H9 (cell line): ENCODE results near the gene HSPG2. TPM values are rescaled to one million over a fixed set of nuclear protein-coding genes. Genes with fewer than 3 reads are reported as not detected.
A peak's percentile ranks its signal among the peaks of the same experiment; 100 is the strongest.
"Not testable (repeated sequence)": the region's sequence is repeated elsewhere in the genome, so short reads cannot be mapped to it uniquely, and the experiment has no call there.

Source experiments
- DNase-seq: peaks from one replicate; pipeline ENCODE4 v3.0.0-alpha.2; 2017
- H2AFZ ChIP-seq: one replicate; pipeline ENCODE4 v1.6.1; 2013; ENCODE audit warnings: mild to moderate bottlenecking, low read length, control low read depth, moderate library complexity
- H2AK5ac ChIP-seq: 2 replicates; pipeline ENCODE4 v1.6.1; 2013; ENCODE audit warnings: low read length, control low read depth, mixed read lengths; ENCODE audit not compliant: insufficient read length
- H2BK120ac ChIP-seq: one replicate; pipeline ENCODE4 v1.6.1; 2013; ENCODE audit warnings: low read depth, mild to moderate bottlenecking, low read length, control low read depth, inconsistent platforms; ENCODE audit not compliant: poor library complexity, severe bottlenecking
- H2BK12ac ChIP-seq: 2 replicates; pipeline ENCODE4 v1.6.1; 2013; ENCODE audit warnings: low read length, control low read depth, mixed read lengths, low read depth; ENCODE audit not compliant: insufficient read length
- H2BK15ac ChIP-seq: 2 replicates; pipeline ENCODE4 v1.6.1; 2013; ENCODE audit warnings: low read depth, low read length, control low read depth
- H2BK20ac ChIP-seq: one replicate; pipeline ENCODE4 v1.6.1; 2013; ENCODE audit warnings: low read depth, mild to moderate bottlenecking, low read length, control low read depth, inconsistent platforms; ENCODE audit not compliant: poor library complexity, severe bottlenecking
- H2BK5ac ChIP-seq: 2 replicates; pipeline ENCODE4 v1.6.1; 2013; ENCODE audit warnings: low read length, control low read depth, mixed read lengths; ENCODE audit not compliant: insufficient read length
- H3K14ac ChIP-seq: 2 replicates; pipeline ENCODE4 v1.6.1; 2013; ENCODE audit warnings: low read length, control low read depth; ENCODE audit not compliant: insufficient read depth
- H3K18ac ChIP-seq: 2 replicates; pipeline ENCODE4 v1.6.1; 2013; ENCODE audit warnings: low read depth, mild to moderate bottlenecking, mixed read lengths, low read length, control low read depth; ENCODE audit not compliant: insufficient read length
- H3K23ac ChIP-seq: 2 replicates; pipeline ENCODE4 v1.6.1; 2013; ENCODE audit warnings: low read length, control low read depth, mixed read lengths, low read depth; ENCODE audit not compliant: insufficient read length
- H3K23me2 ChIP-seq: 2 replicates; pipeline ENCODE4 v1.6.1; 2013; ENCODE audit warnings: low read depth, mild to moderate bottlenecking, mixed read lengths, low read length, control low read depth; ENCODE audit not compliant: insufficient read length, poor library complexity, severe bottlenecking
- H3K27ac ChIP-seq: 2 replicates; pipeline ENCODE4 v1.5.1; 2013; ENCODE audit warnings: low read length, control low read depth, mixed read lengths, low read depth; ENCODE audit not compliant: insufficient read length
- H3K27me3 ChIP-seq: 2 replicates; pipeline ENCODE4 v1.6.1; 2013; ENCODE audit warnings: low read length, control low read depth, inconsistent platforms; ENCODE audit not compliant: insufficient read depth
- H3K4ac ChIP-seq: 2 replicates; pipeline ENCODE4 v1.6.1; 2013; ENCODE audit warnings: low read depth, mild to moderate bottlenecking, control low read depth, inconsistent platforms, low read length, moderate library complexity
- H3K4me1 ChIP-seq: 2 replicates; pipeline ENCODE4 v1.6.1; 2013; ENCODE audit warnings: low read length, control low read depth, inconsistent platforms; ENCODE audit not compliant: insufficient read depth
- H3K4me2 ChIP-seq: 2 replicates; pipeline ENCODE4 v1.6.1; 2013; ENCODE audit warnings: low read length, control low read depth, mixed read lengths; ENCODE audit not compliant: insufficient read length, insufficient read depth
- H3K56ac ChIP-seq: 2 replicates; pipeline ENCODE4 v1.6.1; 2013; ENCODE audit warnings: low read depth, mild to moderate bottlenecking, mixed read lengths, low read length, control low read depth; ENCODE audit not compliant: insufficient read length
- H3K79me1 ChIP-seq: 2 replicates; pipeline ENCODE4 v1.6.1; 2013; ENCODE audit warnings: low read depth, mild to moderate bottlenecking, moderate library complexity, low read length, control low read depth, inconsistent platforms; ENCODE audit not compliant: insufficient read depth, poor library complexity, severe bottlenecking
- H3K79me2 ChIP-seq: 2 replicates; pipeline ENCODE4 v1.6.1; 2013; ENCODE audit warnings: low read length, control low read depth, inconsistent platforms; ENCODE audit not compliant: insufficient read depth
- H3K9ac ChIP-seq: 2 replicates; pipeline ENCODE4 v1.6.1; 2013; ENCODE audit warnings: low read length, control low read depth, mixed read lengths; ENCODE audit not compliant: insufficient read length; ENCODE audit errors: extremely low read depth
- H3K9me3 ChIP-seq: one replicate; pipeline ENCODE4 v1.6.1; 2013; ENCODE audit warnings: low read depth, low read length, inconsistent platforms; ENCODE audit not compliant: control insufficient read depth
- H3T11ph ChIP-seq: one replicate; pipeline ENCODE4 v1.6.1; 2013; ENCODE audit warnings: mild to moderate bottlenecking, low read length, control low read depth, inconsistent platforms
- H4K20me1 ChIP-seq: one replicate; pipeline ENCODE4 v1.6.1; 2013; ENCODE audit not compliant: control insufficient read depth, insufficient read length, insufficient read depth
- H4K5ac ChIP-seq: 2 replicates; pipeline ENCODE4 v1.6.1; 2013; ENCODE audit warnings: low read depth, mild to moderate bottlenecking, mixed read lengths, low read length, control low read depth; ENCODE audit not compliant: insufficient read length
- H4K8ac ChIP-seq: replicated peaks from 2 replicates; pipeline ENCODE4 v1.6.1; 2013; ENCODE audit warnings: low read length, control low read depth, mixed read lengths, low read depth; ENCODE audit not compliant: insufficient read length
- H4K91ac ChIP-seq: 2 replicates; pipeline ENCODE4 v1.6.1; 2013; ENCODE audit warnings: low read depth, mild to moderate bottlenecking, moderate library complexity, mixed read lengths, low read length, control low read depth; ENCODE audit not compliant: insufficient read length
- H3K27ac Mint-ChIP-seq, 3 experiments: 2 replicates in 2 of 3; 3 replicates in 1 of 3; pipeline ENCODE4 v1.8.0; 2020 to 2021; ENCODE audit warnings: mixed read lengths in 3 of 3, mild to moderate bottlenecking in 1 of 3, moderate library complexity in 1 of 3
- H3K27me3 Mint-ChIP-seq: 2 replicates; pipeline ENCODE4 v1.8.0; 2021; ENCODE audit warnings: low read depth, mild to moderate bottlenecking, moderate library complexity, mixed read lengths
- H3K36me3 Mint-ChIP-seq, 3 experiments: 2 replicates in 2 of 3; 3 replicates in 1 of 3; pipeline ENCODE4 v1.8.0; 2020 to 2021; ENCODE audit warnings: low read depth in 3 of 3, mixed read lengths in 3 of 3; ENCODE audit not compliant: insufficient read depth in 1 of 3
- H3K4me1 Mint-ChIP-seq, 2 experiments: 2 replicates each; pipeline ENCODE4 v1.8.0; 2020; ENCODE audit warnings: mixed read lengths in 2 of 2
- H3K4me3 Mint-ChIP-seq, 2 experiments: 2 replicates in 1 of 2; 3 replicates in 1 of 2; pipeline ENCODE4 v1.8.0; 2020 to 2021; ENCODE audit warnings: mild to moderate bottlenecking in 2 of 2, mixed read lengths in 2 of 2, moderate library complexity in 1 of 2
- H3K9me3 Mint-ChIP-seq, 2 experiments: 2 replicates in 1 of 2; 3 replicates in 1 of 2; pipeline ENCODE4 v1.8.0; 2020; ENCODE audit warnings: mild to moderate bottlenecking in 2 of 2, mixed read lengths in 2 of 2, moderate library complexity in 1 of 2
- WGBS: extraction: QIAGEN DNeasy Blood & Tissue Kit; methylation state at CpG from one replicate; pipeline ENCODE4 v1.1.7; 2013; ENCODE audit warnings: missing lambda C conversion rate, low lambda C conversion rate, mixed read lengths; ENCODE audit not compliant: insufficient read length; ENCODE audit errors: extremely low coverage; 5-methylcytosine and 5-hydroxymethylcytosine counted together
- long read RNA-seq: library from polyadenylated mRNA; unstranded; transcript quantifications from one replicate; pipeline ENCODE4 v2.0.0, GENCODE V29; 2020
- total RNA-seq: library from RNA; stranded (reverse); gene quantifications from 2 replicates; pipeline ENCODE4 v1.2.1, GENCODE V29; 2021
- TF ChIP-seq, protein P1 (sequence below): fragments of 200-600 bp; sonication (generic); conservative IDR thresholded peaks from 3 replicates; pipeline ENCODE4 v1.8.0; 2021; ENCODE audit warnings: antibody characterized with exemption, mild to moderate bottlenecking

Gene HSPG2
- 80.8 and 90.0 TPM in 2 replicates for total RNA-seq
- long read RNA-seq, partial matches to known transcripts: 19 of 28 reads
- long read RNA-seq, other reads (novel, unspliced or antisense): 7 of 28 reads

DNA sequence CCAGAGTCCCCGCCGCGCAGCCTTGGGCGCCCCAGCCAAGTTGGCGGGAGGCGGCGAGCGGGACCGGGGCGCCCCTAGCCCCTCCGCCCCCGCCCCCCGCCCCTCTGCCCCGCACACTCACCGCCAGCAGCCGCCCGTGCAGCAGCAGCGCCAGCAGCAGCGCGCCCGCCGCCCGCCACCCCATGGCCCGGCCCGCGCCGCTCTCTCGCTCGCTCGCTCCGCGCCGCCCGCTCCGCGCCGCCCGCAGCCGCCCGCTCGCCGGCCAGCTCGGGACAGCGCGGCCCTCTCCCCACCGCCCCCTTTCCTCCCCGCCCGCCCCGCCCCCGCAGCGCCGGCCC lies at the start of gene HSPG2:
Gene HSPG2 (minus strand): TSS at position 277 of the 338 bp plus-strand sequence. CDS start 93 bp downstream, at position 184.
- no peaks in the 10 kb centered on the region; a peak in 1 of 5 replicates for H3K9me3 Mint-ChIP-seq
- TF ChIP-seq, protein P1, sequence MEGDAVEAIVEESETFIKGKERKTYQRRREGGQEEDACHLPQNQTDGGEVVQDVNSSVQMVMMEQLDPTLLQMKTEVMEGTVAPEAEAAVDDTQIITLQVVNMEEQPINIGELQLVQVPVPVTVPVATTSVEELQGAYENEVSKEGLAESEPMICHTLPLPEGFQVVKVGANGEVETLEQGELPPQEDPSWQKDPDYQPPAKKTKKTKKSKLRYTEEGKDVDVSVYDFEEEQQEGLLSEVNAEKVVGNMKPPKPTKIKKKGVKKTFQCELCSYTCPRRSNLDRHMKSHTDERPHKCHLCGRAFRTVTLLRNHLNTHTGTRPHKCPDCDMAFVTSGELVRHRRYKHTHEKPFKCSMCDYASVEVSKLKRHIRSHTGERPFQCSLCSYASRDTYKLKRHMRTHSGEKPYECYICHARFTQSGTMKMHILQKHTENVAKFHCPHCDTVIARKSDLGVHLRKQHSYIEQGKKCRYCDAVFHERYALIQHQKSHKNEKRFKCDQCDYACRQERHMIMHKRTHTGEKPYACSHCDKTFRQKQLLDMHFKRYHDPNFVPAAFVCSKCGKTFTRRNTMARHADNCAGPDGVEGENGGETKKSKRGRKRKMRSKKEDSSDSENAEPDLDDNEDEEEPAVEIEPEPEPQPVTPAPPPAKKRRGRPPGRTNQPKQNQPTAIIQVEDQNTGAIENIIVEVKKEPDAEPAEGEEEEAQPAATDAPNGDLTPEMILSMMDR: no peak
- Histone ChIP-seq H2BK20ac (no peak within 1 kb of the TSS), H3K4ac (no peak within 1 kb of the TSS), H3K23ac (no peak within 1 kb of the TSS), H3K9me3 (no peaks in the 10 kb centered on the region), H3K23me2 (peaks cover 14% of the 10 kb centered on the region), H2BK5ac (no peak within 1 kb of the TSS), H4K91ac (no peak within 1 kb of the TSS), H4K5ac (peak within 1 kb of the TSS; percentile 22), H3K4me2 (peak within 1 kb of the TSS; percentile 83), H3K27ac (no peak within 1 kb of the TSS), H2BK12ac (no peak within 1 kb of the TSS), H3K14ac (peak within 1 kb of the TSS; percentile 37), H3K18ac (peak within 1 kb of the TSS; percentile 29), H3K4me1 (peaks cover 7% of the 10 kb centered on the region; the same call in 1 of the 2 replicates), H2AK5ac (no peak within 1 kb of the TSS), H4K8ac (no peak within 1 kb of the TSS), H3K9ac (peak within 1 kb of the TSS; percentile 66), H3K79me2 (peaks cover 5% of the 10 kb centered on the region; the same call in 1 of the 2 replicates), H3K27me3 (no peaks in the 10 kb centered on the region), H3T11ph (no peak within 1 kb of the TSS), H3K79me1 (peaks cover 3% of the 10 kb centered on the region), H3K56ac (no peak within 1 kb of the TSS), H4K20me1 (no peaks in the 10 kb centered on the region), H2BK15ac (no peak within 1 kb of the TSS), H2AFZ (no peak within 1 kb of the TSS), H2BK120ac (no peak within 1 kb of the TSS)
- H3K4me3 Mint-ChIP-seq: peak within 1 kb of the TSS; percentile 76 to 84
- peaks cover 58 to 65% of the 10 kb centered on the region in 2 experiments for H3K4me1 Mint-ChIP-seq
- no CpG with 5 or more reads among the region's 52 CpGs for WGBS
- H3K36me3 Mint-ChIP-seq: peaks cover 0 to 3% (median 0%) of the 10 kb centered on the region in 3 experiments; a peak in 2 of 7 replicates
- H3K27ac Mint-ChIP-seq: peak within 1 kb of the TSS; percentile 42 to 88 (median 78)
- peaks cover 2% of the 10 kb centered on the region; the same call in 1 of the 2 replicates for H3K27me3 Mint-ChIP-seq
- no peak for DNase-seq

DNA sequence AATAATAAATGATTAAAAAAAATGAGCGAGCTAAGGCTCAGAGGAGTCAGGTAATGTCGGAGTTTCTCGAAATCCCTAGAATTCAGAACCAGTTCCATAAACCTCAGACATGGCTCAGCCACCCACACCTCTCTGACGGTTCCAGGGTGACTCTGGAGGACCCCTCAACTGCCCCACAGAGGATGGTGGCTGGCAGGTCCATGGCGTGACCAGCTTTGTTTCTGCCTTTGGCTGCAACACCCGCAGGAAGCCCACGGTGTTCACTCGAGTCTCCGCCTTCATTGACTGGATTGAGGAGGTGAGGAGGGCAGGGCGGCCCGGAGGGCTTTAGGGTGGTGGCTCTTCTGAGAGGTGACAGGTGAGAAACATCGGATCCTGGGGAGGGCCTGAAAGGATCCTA lies 49.3 kb upstream of the HSPG2 start:
- not testable (repeated sequence) for H4K5ac ChIP-seq, H3K56ac ChIP-seq, H3K23me2 ChIP-seq, H2BK120ac ChIP-seq, H3T11ph ChIP-seq, H2BK20ac ChIP-seq, DNase-seq, H3K27ac Mint-ChIP-seq, H3K79me2 ChIP-seq, H3K9me3 Mint-ChIP-seq, H2BK5ac ChIP-seq, H2AK5ac ChIP-seq, H3K9ac ChIP-seq, H3K4me3 Mint-ChIP-seq, H4K8ac ChIP-seq, H3K27me3 ChIP-seq, H3K4ac ChIP-seq, H3K18ac ChIP-seq, H2BK12ac ChIP-seq, H3K9me3 ChIP-seq, H3K4me1 Mint-ChIP-seq, H4K20me1 ChIP-seq, H3K14ac ChIP-seq, H3K27me3 Mint-ChIP-seq, H3K27ac ChIP-seq, H2AFZ ChIP-seq, H4K91ac ChIP-seq, H3K4me2 ChIP-seq, H3K23ac ChIP-seq, H3K4me1 ChIP-seq, H2BK15ac ChIP-seq, H3K36me3 Mint-ChIP-seq, H3K79me1 ChIP-seq
- no CpG with 5 or more reads among the region's 12 CpGs for WGBS
